MM.1S (cell line): ENCODE measurements around the gene SPAG16.

ENCODE experiments used
- CTCF ChIP-seq: fragments of 300-600 bp; sonication (generic); IDR thresholded peaks from 2 replicates; pipeline ENCODE4 v1.5.1; 2016; ENCODE audit warnings: antibody characterized with exemption, low read length, mixed read lengths
- EZH2 ChIP-seq: fragments of 300-600 bp; sonication (generic); optimal IDR thresholded peaks from 2 replicates; pipeline ENCODE3; 2017; ENCODE audit warnings: low read depth, mild to moderate bottlenecking, antibody characterized with exemption, low read length, mixed read lengths

- TF ChIP-seq CTCF: no peak
- no peak for TF ChIP-seq EZH2
Observed at GRCh38 chr2:214011676-214012075, 727.4 kb downstream of the SPAG16 start.
